CD4-positive, alpha-beta T cell (primary cell): ENCODE results near the gene UBAP2L. TPM values are rescaled to one million over a fixed set of nuclear protein-coding genes. Genes with fewer than 3 reads are reported as not detected.
"Not testable (repeated sequence)": the region's sequence is repeated elsewhere in the genome, so short reads cannot be mapped to it uniquely, and the experiment has no call there.

Source experiments
- ATAC-seq: fragments of 200-7000 bp; cut with Tn5 transposase; one replicate; pipeline ENCODE4 v1.10.0; 2022; ENCODE audit warnings: mild to moderate bottlenecking; ENCODE audit not compliant: poor library complexity
- CTCF ChIA-PET: fragments of 350-600 bp; sonication (Branson Sonifier 250); formaldehyde crosslinking; loops from one replicate; lab custom pipeline; 2021; ENCODE audit warnings: antibody characterized with exemption, inconsistent platforms; lab: Charles Lee
- POLR2A ChIA-PET: fragments of 350-600 bp; sonication (Branson Sonifier 250); formaldehyde crosslinking; loops from one replicate; lab custom pipeline; 2021; ENCODE audit warnings: antibody characterized with exemption, inconsistent platforms; lab: Charles Lee
- DNase-seq, 14 experiments: peaks; one replicate each; pipeline ENCODE4 v3.0.0-alpha.2; 2013 to 2020; ENCODE audit warnings: mixed read lengths in 2 of 14
- H3K27ac ChIP-seq, 2 donors: one replicate each; pipeline versions ENCODE4 v1.5.1 to v1.7.0; 2013; ENCODE audit warnings: low read length in 2 of 2, low read depth in 1 of 2, mild to moderate bottlenecking in 1 of 2
- H3K27me3 ChIP-seq, 2 experiments: 1 replicate in 1 of 2; 2 replicates in 1 of 2; pipeline versions ENCODE4 v1.6.1 to v1.7.0; 2013; ENCODE audit warnings: low read length in 2 of 2, control low read depth in 1 of 2, mild to moderate bottlenecking in 1 of 2, moderate library complexity in 1 of 2; ENCODE audit not compliant: insufficient read depth in 2 of 2, control insufficient read depth in 1 of 2
- H3K36me3 ChIP-seq: one replicate; pipeline ENCODE4 v1.6.1; 2013; ENCODE audit warnings: low read length, control low read depth; ENCODE audit not compliant: insufficient read depth
- H3K4me1 ChIP-seq: one replicate; pipeline ENCODE4 v1.6.1; 2013; ENCODE audit warnings: low read length, control low read depth; ENCODE audit not compliant: insufficient read depth
- H3K4me3 ChIP-seq: one replicate; pipeline ENCODE4 v1.5.1; 2013; ENCODE audit warnings: mild to moderate bottlenecking, low read length, moderate library complexity
- H3K9me3 ChIP-seq, 2 experiments: 1 replicate in 1 of 2; 2 replicates in 1 of 2; pipeline versions ENCODE4 v1.6.1 to v1.7.0; 2013; ENCODE audit warnings: low read length in 2 of 2, mild to moderate bottlenecking in 2 of 2, control low read depth in 1 of 2, moderate library complexity in 1 of 2; ENCODE audit not compliant: control insufficient read depth in 1 of 2, insufficient read depth in 1 of 2
- H3K27ac Mint-ChIP-seq: one replicate; pipeline ENCODE4 v1.8.0; 2020; ENCODE audit warnings: mixed read lengths
- H3K27me3 Mint-ChIP-seq: one replicate; pipeline ENCODE4 v1.8.0; 2021; ENCODE audit warnings: mixed read lengths
- H3K36me3 Mint-ChIP-seq: one replicate; pipeline ENCODE4 v1.8.0; 2021; ENCODE audit warnings: low read depth, mixed read lengths
- H3K4me1 Mint-ChIP-seq: one replicate; pipeline ENCODE4 v1.8.0; 2021; ENCODE audit warnings: low read depth, mixed read lengths
- H3K4me3 Mint-ChIP-seq: one replicate; pipeline ENCODE4 v1.8.0; 2020; ENCODE audit warnings: mild to moderate bottlenecking, mixed read lengths
- H3K9me3 Mint-ChIP-seq: one replicate; pipeline ENCODE4 v1.8.0; 2020; ENCODE audit warnings: mixed read lengths
- CTCF ChIP-seq: fragments of 200-600 bp; IDR thresholded peaks from one replicate; pipeline ENCODE4 v1.8.0; 2022; ENCODE audit warnings: antibody characterized with exemption, mild to moderate bottlenecking
- intact Hi-C, 2 experiments: fragments of 100-400 bp; cut with DNase I in 1 of 2; cut with micrococcal nuclease in 1 of 2; formaldehyde crosslinking; loops; one replicate each; pipeline versions ENCODE4 v1.15.1 to v1.9.0; 2023 to 2025; cut with DNase I, micrococcal nuclease
- total RNA-seq, 174 experiments: library from RNA in 2 of 174; stranded (reverse) in 2 of 174; gene quantifications; one replicate each; pipeline ENCODE4 v1.2.3 and lab custom pipeline; 2021 to 2026

UBAP2L gene
- total RNA-seq, 2 experiments from 2014 or later = 224 to 234 TPM

GRCh38 chr1:154306151-154306550, 85.4 kb downstream of the UBAP2L start:
- no peaks in the 10 kb centered on the region for H3K36me3 ChIP-seq
- no peak for ATAC-seq
- no peak overlapping the region for H3K4me3 Mint-ChIP-seq
- H3K9me3 ChIP-seq = peaks cover 0 to 5% of the 10 kb centered on the region in 2 experiments
- no peak overlapping the region for H3K27ac Mint-ChIP-seq
- H3K27me3 Mint-ChIP-seq = no peaks in the 10 kb centered on the region
- H3K4me1 ChIP-seq = no peaks in the 10 kb centered on the region
- H3K27me3 ChIP-seq = no peaks in the 10 kb centered on the region
- H3K4me3 ChIP-seq = no peak overlapping the region
- TF ChIP-seq CTCF = no peak
- H3K9me3 Mint-ChIP-seq = no peaks in the 10 kb centered on the region
- CTCF ChIA-PET = no interaction called here
- H3K4me1 Mint-ChIP-seq = no peaks in the 10 kb centered on the region
- DNase-seq = no peak
- intact Hi-C loops = no loop called here
- H3K36me3 Mint-ChIP-seq = no peaks in the 10 kb centered on the region
- H3K27ac ChIP-seq = no peak overlapping the region
- POLR2A ChIA-PET = no interaction called here

- H3K36me3 ChIP-seq, H3K9me3 Mint-ChIP-seq, H3K4me3 Mint-ChIP-seq, H3K27me3 ChIP-seq, H3K36me3 Mint-ChIP-seq, H3K4me3 ChIP-seq, H3K4me1 ChIP-seq, H3K27ac ChIP-seq, H3K27ac Mint-ChIP-seq, ATAC-seq, intact Hi-C loops, H3K27me3 Mint-ChIP-seq, H3K9me3 ChIP-seq, POLR2A ChIA-PET, H3K4me1 Mint-ChIP-seq: not testable (repeated sequence)
- peak in 1 of 14 experiments; percentile 13 for DNase-seq
- CTCF ChIA-PET = interaction anchor here (1.0 kb wide), 1 partner anchor 28 kb away, joined by 3 read pairs; no protein-coding TSS in a partner anchor
These were observed 87.0 kb downstream of the UBAP2L start for GRCh38 chr1:154307670-154308270.

- POLR2A ChIA-PET, H3K9me3 Mint-ChIP-seq, ATAC-seq, H3K27ac ChIP-seq, DNase-seq, H3K36me3 ChIP-seq, H3K4me1 ChIP-seq, H3K27me3 ChIP-seq, H3K4me1 Mint-ChIP-seq, CTCF ChIA-PET, H3K27ac Mint-ChIP-seq, H3K36me3 Mint-ChIP-seq, H3K27me3 Mint-ChIP-seq, H3K4me3 ChIP-seq, H3K4me3 Mint-ChIP-seq, H3K9me3 ChIP-seq, intact Hi-C loops: not testable (repeated sequence)
These were observed 88.4 kb downstream of the UBAP2L start for GRCh38 chr1:154309136-154309535.

GRCh38 chr1:154312229-154313065, 91.7 kb downstream of the UBAP2L start:
- H3K27ac ChIP-seq, CTCF ChIA-PET, ATAC-seq, H3K9me3 Mint-ChIP-seq, H3K36me3 ChIP-seq, H3K27ac Mint-ChIP-seq, H3K36me3 Mint-ChIP-seq, H3K4me3 ChIP-seq, intact Hi-C loops, POLR2A ChIA-PET, H3K4me1 ChIP-seq, DNase-seq, H3K27me3 Mint-ChIP-seq, H3K27me3 ChIP-seq, H3K4me1 Mint-ChIP-seq, H3K4me3 Mint-ChIP-seq: not testable (repeated sequence)
- H3K9me3 ChIP-seq = peaks cover 9 to 13% of the 10 kb centered on the region in 2 experiments
